KOPT-K1 (cell line): ENCODE results near the gene TRIM66.
A peak's percentile ranks its signal among the peaks of the same experiment; 100 is the strongest.

ENCODE experiments used
- H3K27ac ChIP-seq: fragments of 200-600 bp; sonication (generic); 2 replicates; pipeline ENCODE4 v1.5.1; 2016; ENCODE audit warnings: antibody characterized with exemption, mild to moderate bottlenecking, low read depth, low read length; ENCODE audit not compliant: poor library complexity, severe bottlenecking
- H3K36me3 ChIP-seq: fragments of 200-600 bp; sonication (generic); 2 replicates; pipeline ENCODE4 v1.5.1; 2017; ENCODE audit warnings: antibody characterized with exemption, mild to moderate bottlenecking, low read length, moderate library complexity; ENCODE audit not compliant: insufficient read depth
- H3K9me3 ChIP-seq: fragments of 200-600 bp; sonication (generic); 2 replicates; pipeline ENCODE4 v1.5.1; 2017; ENCODE audit warnings: antibody characterized with exemption, low read length, mild to moderate bottlenecking; ENCODE audit not compliant: insufficient read depth, poor library complexity, severe bottlenecking

Gene TRIM66

GRCh38 chr11:8702598-8702915 is 20.1 kb upstream of the TRIM66 start:
- H3K9me3 ChIP-seq: no peaks in the 10 kb centered on the region
- peaks cover 13% of the 10 kb centered on the region; the same call in 1 of the 2 replicates for H3K36me3 ChIP-seq
- no peak overlapping the region for H3K27ac ChIP-seq

- H3K36me3 ChIP-seq: peaks cover 18% of the 10 kb centered on the region; the same call in 1 of the 2 replicates
- H3K27ac ChIP-seq: no peak overlapping the region
- no peaks in the 10 kb centered on the region for H3K9me3 ChIP-seq
These were observed 19.6 kb upstream of the TRIM66 start for GRCh38 chr11:8701891-8702597.

GRCh38 chr11:8699903-8700302 is 17.4 kb upstream of the TRIM66 start:
- Histone ChIP-seq H3K27ac (no peak overlapping the region), H3K36me3 (peaks cover 39% of the 10 kb centered on the region; the same call in 1 of the 2 replicates), H3K9me3 (no peaks in the 10 kb centered on the region)

- H3K27ac ChIP-seq: no peak overlapping the region
- H3K9me3 ChIP-seq: no peaks in the 10 kb centered on the region
These were observed 16.5 kb upstream of the TRIM66 start for GRCh38 chr11:8698917-8699441.

GRCh38 chr11:8698379-8698851 is 15.9 kb upstream of the TRIM66 start:
- Histone ChIP-seq H3K27ac (no peak overlapping the region), H3K9me3 (no peaks in the 10 kb centered on the region), H3K36me3 (peaks cover 52% of the 10 kb centered on the region)

More at GRCh38 chr11:8698917-8699441, 16.5 kb upstream of the TRIM66 start:
- peaks cover 47% of the 10 kb centered on the region for H3K36me3 ChIP-seq

GRCh38 chr11:8697054-8697453 is 14.6 kb upstream of the TRIM66 start:
- Histone ChIP-seq H3K27ac (no peak overlapping the region), H3K36me3 (peaks cover 66% of the 10 kb centered on the region), H3K9me3 (no peaks in the 10 kb centered on the region)

- Histone ChIP-seq H3K36me3 (peaks cover 95% of the 10 kb centered on the region), H3K9me3 (no peaks in the 10 kb centered on the region), H3K27ac (no peak overlapping the region)
These were observed 11.7 kb upstream of the TRIM66 start for GRCh38 chr11:8694137-8694536.

GRCh38 chr11:8693555-8693954 is 11.1 kb upstream of the TRIM66 start:
- H3K36me3 ChIP-seq: peaks cover 98% of the 10 kb centered on the region
- no peaks in the 10 kb centered on the region for H3K9me3 ChIP-seq
- H3K27ac ChIP-seq: no peak overlapping the region

- peaks cover 98% of the 10 kb centered on the region for H3K36me3 ChIP-seq
- no peak overlapping the region for H3K27ac ChIP-seq
- H3K9me3 ChIP-seq: no peaks in the 10 kb centered on the region
These were observed 10.6 kb upstream of the TRIM66 start for GRCh38 chr11:8693010-8693551.

- H3K9me3 ChIP-seq: no peaks in the 10 kb centered on the region
- no peak overlapping the region for H3K27ac ChIP-seq
- H3K36me3 ChIP-seq: peaks cover 96% of the 10 kb centered on the region
These were observed 10.0 kb upstream of the TRIM66 start for GRCh38 chr11:8692417-8692816.

- no peak overlapping the region for H3K27ac ChIP-seq
- peaks cover 95% of the 10 kb centered on the region for H3K36me3 ChIP-seq
- no peaks in the 10 kb centered on the region for H3K9me3 ChIP-seq
These were observed 9.1 kb upstream of the TRIM66 start for GRCh38 chr11:8691601-8692000.

GRCh38 chr11:8690374-8691342 is 8.2 kb upstream of the TRIM66 start:
- H3K27ac ChIP-seq: no peak overlapping the region
- H3K36me3 ChIP-seq: peaks cover 95% of the 10 kb centered on the region

GRCh38 chr11:8689726-8690255 is 7.3 kb upstream of the TRIM66 start:
- Histone ChIP-seq H3K9me3 (no peaks in the 10 kb centered on the region), H3K36me3 (peaks cover 96% of the 10 kb centered on the region), H3K27ac (peak overlapping the region; percentile 69)

More at GRCh38 chr11:8690374-8691342, 8.2 kb upstream of the TRIM66 start:
- no peaks in the 10 kb centered on the region for H3K9me3 ChIP-seq

- peak overlapping the region; percentile 69 for H3K27ac ChIP-seq
- H3K9me3 ChIP-seq: no peaks in the 10 kb centered on the region
- H3K36me3 ChIP-seq: peaks cover 97% of the 10 kb centered on the region
These were observed 6.2 kb upstream of the TRIM66 start for GRCh38 chr11:8688414-8689362.
